B cell (primary cell): ENCODE data around the gene TRPC4AP. TPM values are rescaled to one million over a fixed set of nuclear protein-coding genes. Genes with fewer than 3 reads are reported as not detected.

Experiments used
- ATAC-seq: fragments of 200-7000 bp; cut with Tn5 transposase; one replicate; pipeline ENCODE4 v1.10.0; 2021; ENCODE audit warnings: low read depth, mild to moderate bottlenecking, moderate number of reproducible peaks, moderate library complexity
- CTCF ChIA-PET: fragments of 350-600 bp; sonication (Branson Sonifier 250); formaldehyde crosslinking; loops from one replicate; lab custom pipeline; 2021; ENCODE audit warnings: antibody characterized with exemption, inconsistent platforms; lab: Charles Lee
- POLR2A ChIA-PET: fragments of 350-600 bp; sonication (Branson Sonifier 250); formaldehyde crosslinking; loops from one replicate; lab custom pipeline; 2021; ENCODE audit warnings: antibody characterized with exemption; lab: Charles Lee
- DNase-seq: peaks from one replicate; pipeline ENCODE4 v3.0.0; 2013
- H2AFZ ChIP-seq: 2 replicates; pipeline ENCODE4 v1.6.1; 2012; ENCODE audit warnings: mild to moderate bottlenecking, low read depth, low read length; ENCODE audit not compliant: insufficient read depth, poor library complexity, severe bottlenecking
- H3K27ac ChIP-seq, 2 donors: 1 replicate in 1 of 2; 2 replicates in 1 of 2; pipeline ENCODE4 v1.5.1; 2012 to 2013; ENCODE audit warnings: low read length in 2 of 2, mild to moderate bottlenecking in 2 of 2, moderate library complexity in 1 of 2
- H3K27me3 ChIP-seq, 4 experiments: fragments of 200-600 bp in 1 of 4; sonication (generic) in 1 of 4; replicated peaks in 1 of 4; 1 replicate in 2 of 4; 2 replicates in 2 of 4; pipeline versions ENCODE4 v1.6.1 to v1.7.0; 2013 to 2016; ENCODE audit warnings: low read length in 3 of 4, mild to moderate bottlenecking in 2 of 4, mixed read lengths in 1 of 4, moderate library complexity in 1 of 4; ENCODE audit not compliant: insufficient read depth in 4 of 4, control insufficient read depth in 3 of 4; ENCODE audit errors: control extremely low read depth in 1 of 4
- H3K36me3 ChIP-seq, 2 experiments: replicated peaks in 1 of 2; 1 replicate in 1 of 2; 2 replicates in 1 of 2; pipeline versions ENCODE4 v1.6.1 to v1.7.1; 2013; ENCODE audit warnings: low read length in 1 of 2; ENCODE audit not compliant: insufficient read depth in 2 of 2, control insufficient read depth in 1 of 2; ENCODE audit errors: control extremely low read depth in 1 of 2, extremely low read depth in 1 of 2
- H3K4me1 ChIP-seq, 2 donors: fragments of 200-600 bp in 1 of 2; sonication (generic) in 1 of 2; 1 replicate in 1 of 2; 2 replicates in 1 of 2; pipeline versions ENCODE4 v1.5.1 to v1.6.1; 2013 to 2017; ENCODE audit warnings: low read length in 2 of 2; ENCODE audit not compliant: control insufficient read depth in 2 of 2, insufficient read depth in 2 of 2
- H3K4me2 ChIP-seq: replicated peaks from 2 replicates; pipeline ENCODE3; 2012; ENCODE audit warnings: mild to moderate bottlenecking, low read depth, low read length; ENCODE audit not compliant: poor library complexity, severe bottlenecking
- H3K4me3 ChIP-seq, 5 experiments: fragments of 200-600 bp in 1 of 5; sonication (generic) in 1 of 5; 1 replicate in 3 of 5; 2 replicates in 2 of 5; pipeline versions ENCODE4 v1.5.1 to v1.7.0; 2011 to 2016; ENCODE audit warnings: low read length in 4 of 5, mild to moderate bottlenecking in 4 of 5, low read depth in 2 of 5, control low read depth in 1 of 5, moderate library complexity in 1 of 5; ENCODE audit not compliant: insufficient read depth in 1 of 5; ENCODE audit errors: control extremely low read depth in 1 of 5, extremely low read depth in 1 of 5
- H3K79me2 ChIP-seq: fragments of 200-600 bp; sonication (generic); one replicate; pipeline ENCODE4 v1.6.0; 2016; ENCODE audit warnings: low read length; ENCODE audit not compliant: control insufficient read depth, insufficient read depth
- H3K9ac ChIP-seq: fragments of 200-600 bp; sonication (generic); 2 replicates; pipeline ENCODE4 v1.6.1; 2017; ENCODE audit warnings: mild to moderate bottlenecking, low read length, moderate library complexity
- H3K9me3 ChIP-seq, 3 donors: one replicate each; pipeline versions ENCODE4 v1.6.1 to v1.7.1; 2013; ENCODE audit warnings: low read length in 2 of 3; ENCODE audit not compliant: control insufficient read depth in 2 of 3, insufficient read depth in 1 of 3; ENCODE audit errors: control extremely low read depth in 1 of 3
- H4K20me1 ChIP-seq: 2 replicates; pipeline ENCODE4 v1.6.0; 2012; ENCODE audit warnings: mild to moderate bottlenecking, low read length; ENCODE audit not compliant: insufficient read depth, control insufficient read depth, poor library complexity, severe bottlenecking
- H3K27ac Mint-ChIP-seq: one replicate; pipeline ENCODE4 v1.8.0; 2021; ENCODE audit warnings: mixed read lengths
- H3K27me3 Mint-ChIP-seq: one replicate; pipeline ENCODE4 v1.8.0; 2021; ENCODE audit warnings: mixed read lengths
- H3K4me1 Mint-ChIP-seq: one replicate; pipeline ENCODE4 v1.8.0; 2021; ENCODE audit warnings: mixed read lengths
- H3K4me3 Mint-ChIP-seq: one replicate; pipeline ENCODE4 v1.8.0; 2021; ENCODE audit warnings: mixed read lengths
- H3K9me3 Mint-ChIP-seq: one replicate; pipeline ENCODE4 v1.8.0; 2022; ENCODE audit warnings: mixed read lengths; ENCODE audit not compliant: insufficient read depth
- CTCF ChIP-seq: fragments of 200-600 bp; IDR thresholded peaks from one replicate; pipeline ENCODE4 v1.8.0; 2022; ENCODE audit warnings: antibody characterized with exemption, mild to moderate bottlenecking
- EZH2 ChIP-seq: IDR thresholded peaks from 2 replicates; pipeline ENCODE4 v1.6.1; 2012; ENCODE audit warnings: borderline replicate concordance, low read depth, mild to moderate bottlenecking, moderate library complexity, low read length; ENCODE audit not compliant: insufficient read depth, poor library complexity, severe bottlenecking
- WGBS: methylation state at CpG from one replicate; pipeline ENCODE4 v1.1.5; 2013; ENCODE audit warnings: missing lambda C conversion rate; ENCODE audit not compliant: insufficient coverage; 5-methylcytosine and 5-hydroxymethylcytosine counted together
- intact Hi-C: fragments of 100-400 bp; cut with micrococcal nuclease; formaldehyde crosslinking; loops from one replicate; pipeline ENCODE4 v1.10.0; 2022
- polyA plus RNA-seq: library from polyadenylated mRNA; depleted of rRNA; stranded (reverse); fragments of >200 nt; gene quantifications from 2 replicates; pipeline ENCODE4 v1.2.3, GENCODE V29; 2012
- total RNA-seq, 2 donors: library from RNA; stranded (reverse); fragments of 120-200 nt in 1 of 2; gene quantifications; 1 replicate in 1 of 2; 2 replicates in 1 of 2; pipeline versions ENCODE4 v1.2.3 to v1.2.4, GENCODE V29; 2013 to 2022

The TRPC4AP gene
- total and polyA plus RNA-seq, 2 donors (not counting 1 experiment from before 2014, with no cell fraction given), result 62.5 to 73.2 TPM

GRCh38 chr20:35117196-35117595, 24.6 kb upstream of the TRPC4AP start:
- intact Hi-C loops, result no loop called here
- H3K9ac ChIP-seq, result no peak overlapping the region
- no peak overlapping the region for H3K27ac Mint-ChIP-seq
- H3K36me3 ChIP-seq, result peaks cover 3 to 67% of the 10 kb centered on the region in 2 experiments
- DNase-seq, result no peak
- H3K4me1 Mint-ChIP-seq, result no peaks in the 10 kb centered on the region
- H4K20me1 ChIP-seq, result no peaks in the 10 kb centered on the region
- H3K4me3 Mint-ChIP-seq, result no peak overlapping the region
- no peaks in the 10 kb centered on the region for H3K79me2 ChIP-seq
- H3K9me3 ChIP-seq, result no peaks in the 10 kb centered on the region
- ChIA-PET POLR2A (no interaction called here), CTCF (no interaction called here)
- H3K27me3 ChIP-seq, result no peaks in the 10 kb centered on the region
- no peaks in the 10 kb centered on the region for H3K9me3 Mint-ChIP-seq
- H3K4me3 ChIP-seq, result no peak overlapping the region
- no peak overlapping the region for H3K27ac ChIP-seq
- no peak overlapping the region for H2AFZ ChIP-seq
- TF ChIP-seq CTCF (no peak), EZH2 (no peak)
- ATAC-seq, result no peak
- no peak overlapping the region for H3K4me2 ChIP-seq
- H3K4me1 ChIP-seq, result no peaks in the 10 kb centered on the region
- no peaks in the 10 kb centered on the region for H3K27me3 Mint-ChIP-seq

DNA sequence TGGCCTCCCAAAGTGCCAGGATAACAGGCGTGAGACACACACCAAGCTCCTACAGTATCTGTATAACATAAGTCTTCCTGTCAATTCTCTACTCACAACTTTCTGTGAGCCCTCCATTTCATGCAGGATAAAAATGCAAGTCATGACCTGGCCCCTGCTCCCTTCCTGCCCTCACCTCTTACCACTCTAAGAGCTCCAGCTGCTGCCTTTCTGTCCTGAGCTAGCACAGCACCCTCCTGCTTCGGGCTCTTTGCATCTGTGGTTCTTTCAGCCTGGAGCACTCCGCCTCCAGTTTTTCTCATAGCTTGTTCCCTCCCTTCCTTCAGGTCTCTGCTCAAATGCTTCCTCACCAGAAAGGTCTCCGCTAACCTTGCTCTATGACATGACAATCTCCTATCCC, 23.7 kb upstream of the TRPC4AP start:
- no peaks in the 10 kb centered on the region for H3K4me1 ChIP-seq
- no peaks in the 10 kb centered on the region for H4K20me1 ChIP-seq
- ChIA-PET CTCF (no interaction called here), POLR2A (no interaction called here)
- H2AFZ ChIP-seq, result no peak overlapping the region
- Mint-ChIP-seq H3K9me3 (no peaks in the 10 kb centered on the region), H3K27me3 (no peaks in the 10 kb centered on the region), H3K4me3 (no peak overlapping the region), H3K4me1 (no peaks in the 10 kb centered on the region), H3K27ac (no peak overlapping the region)
- H3K79me2 ChIP-seq, result no peaks in the 10 kb centered on the region
- H3K36me3 ChIP-seq, result peaks cover 3 to 63% of the 10 kb centered on the region in 2 experiments
- 74% methylated on average over 4 of the region's 4 CpGs for WGBS
- no peak overlapping the region for H3K9ac ChIP-seq
- H3K27me3 ChIP-seq, result no peaks in the 10 kb centered on the region
- H3K27ac ChIP-seq, result no peak overlapping the region
- TF ChIP-seq CTCF (no peak), EZH2 (no peak)
- H3K9me3 ChIP-seq, result no peaks in the 10 kb centered on the region
- ATAC-seq, result no peak
- no peak overlapping the region for H3K4me2 ChIP-seq
- H3K4me3 ChIP-seq, result no peak overlapping the region
- DNase-seq, result no peak
- intact Hi-C loops, result no loop called here
